ENCODE measurements around the gene SMC4.

The SMC4 gene

GRCh38 chr3:160459450-160459970 lies 60.1 kb downstream of the SMC4 start:
- DNase-seq (ENCODE audit: low read depth), result no peak

GRCh38 chr3:160460033-160460432 lies 60.6 kb downstream of the SMC4 start:
- no peak for TF ChIP-seq CTCF (IDR thresholded peaks at IDR 0.05; ENCODE audit: low read length, missing control alignments)
- DNase-seq (ENCODE audit: low read depth), result no peak

More at GRCh38 chr3:160459450-160459970, 60.1 kb downstream of the SMC4 start:
- H3K4me3 ChIP-seq (replicated peaks; ENCODE audit: low read depth, low read length), result no peak overlapping the region
- no peak for TF ChIP-seq CTCF (IDR thresholded peaks at IDR 0.05; ENCODE audit: low read length, missing control alignments)

GRCh38 chr3:160464321-160464720 lies 64.9 kb downstream of the SMC4 start:
- DNase-seq (ENCODE audit: low read depth), result no peak
- TF ChIP-seq CTCF (IDR thresholded peaks at IDR 0.05; ENCODE audit: low read length, missing control alignments), result no peak
- no peak overlapping the region for H3K4me3 ChIP-seq (replicated peaks; ENCODE audit: low read depth, low read length)

More at GRCh38 chr3:160460033-160460432, 60.6 kb downstream of the SMC4 start:
- H3K4me3 ChIP-seq (replicated peaks; ENCODE audit: low read depth, low read length), result no peak overlapping the region

- H3K4me3 ChIP-seq (replicated peaks; ENCODE audit: low read depth, low read length), result no peak overlapping the region
- DNase-seq (ENCODE audit: low read depth), result no peak
- no peak for TF ChIP-seq CTCF (IDR thresholded peaks at IDR 0.05; ENCODE audit: low read length, missing control alignments)
These were observed 65.5 kb downstream of the SMC4 start for GRCh38 chr3:160464971-160465370.

- no peak for DNase-seq (ENCODE audit: low read depth)
- no peak for TF ChIP-seq CTCF (IDR thresholded peaks at IDR 0.05; ENCODE audit: low read length, missing control alignments)
- H3K4me3 ChIP-seq (replicated peaks; ENCODE audit: low read depth, low read length), result no peak overlapping the region
These were observed 70.7 kb downstream of the SMC4 start for GRCh38 chr3:160470181-160470580.

- no peak for TF ChIP-seq CTCF (IDR thresholded peaks at IDR 0.05; ENCODE audit: low read length, missing control alignments)
- no peak for DNase-seq (ENCODE audit: low read depth)
- H3K4me3 ChIP-seq (replicated peaks; ENCODE audit: low read depth, low read length), result no peak overlapping the region
These were observed 72.4 kb downstream of the SMC4 start for GRCh38 chr3:160471892-160472291.

GRCh38 chr3:160472344-160472743 lies 72.9 kb downstream of the SMC4 start:
- DNase-seq (ENCODE audit: low read depth), result no peak
- TF ChIP-seq CTCF (IDR thresholded peaks at IDR 0.05; ENCODE audit: low read length, missing control alignments), result no peak
- H3K4me3 ChIP-seq (replicated peaks; ENCODE audit: low read depth, low read length), result no peak overlapping the region

All from fibroblast of pulmonary artery (primary cell).